Measurements from ENCODE around the gene CYP3A5.
"Not testable (repeated sequence)": the region's sequence is repeated elsewhere in the genome, so short reads cannot be mapped to it uniquely, and the experiment has no call there.

Gene CYP3A5

GRCh38 chr7:99679400-99680191 lies at the start of gene CYP3A5:
CYP3A5 (minus strand) TSS chr7:99679996; CDS start chr7:99679896, 100 bp downstream.
- DNase-seq (ENCODE audit: low read depth): no peak

- DNase-seq (ENCODE audit: low read depth): no peak
Observed at GRCh38 chr7:99728615-99729014, 48.8 kb upstream of the CYP3A5 start.

- DNase-seq (ENCODE audit: low read depth): not testable (repeated sequence)
Observed at GRCh38 chr7:99723201-99723600, 43.4 kb upstream of the CYP3A5 start.

- no peak for DNase-seq (ENCODE audit: low read depth)
Observed at GRCh38 chr7:99720800-99721595, 41.2 kb upstream of the CYP3A5 start.

GRCh38 chr7:99719996-99720769 lies 40.4 kb upstream of the CYP3A5 start:
- DNase-seq (ENCODE audit: low read depth): no peak

- DNase-seq (ENCODE audit: low read depth): no peak
Observed at GRCh38 chr7:99713995-99714570, 34.3 kb upstream of the CYP3A5 start.

- DNase-seq (ENCODE audit: low read depth): no peak
Observed at GRCh38 chr7:99709838-99710578, 30.2 kb upstream of the CYP3A5 start.

- DNase-seq (ENCODE audit: low read depth): no peak
Observed at GRCh38 chr7:99709260-99709659, 29.5 kb upstream of the CYP3A5 start.

GRCh38 chr7:99707096-99707495 lies 27.3 kb upstream of the CYP3A5 start:
- peak; percentile 49 for DNase-seq (ENCODE audit: low read depth)

GRCh38 chr7:99699946-99700345 lies 20.1 kb upstream of the CYP3A5 start:
- DNase-seq (ENCODE audit: low read depth): no peak

- DNase-seq (ENCODE audit: low read depth): not testable (repeated sequence)
Observed at GRCh38 chr7:99698867-99699730, 19.3 kb upstream of the CYP3A5 start.

- DNase-seq (ENCODE audit: low read depth): no peak
Observed at GRCh38 chr7:99694912-99695304, 15.1 kb upstream of the CYP3A5 start.

GRCh38 chr7:99694201-99694911 lies 14.6 kb upstream of the CYP3A5 start:
- DNase-seq (ENCODE audit: low read depth): no peak

GRCh38 chr7:99693427-99694200 lies 13.8 kb upstream of the CYP3A5 start:
- no peak for DNase-seq (ENCODE audit: low read depth)

GRCh38 chr7:99693100-99693426 lies 13.3 kb upstream of the CYP3A5 start:
- DNase-seq (ENCODE audit: low read depth): no peak

- not testable (repeated sequence) for DNase-seq (ENCODE audit: low read depth)
Observed at GRCh38 chr7:99692563-99692962, 12.8 kb upstream of the CYP3A5 start.

- DNase-seq (ENCODE audit: low read depth): not testable (repeated sequence)
Observed at GRCh38 chr7:99691658-99692057, 11.9 kb upstream of the CYP3A5 start.

- not testable (repeated sequence) for DNase-seq (ENCODE audit: low read depth)
Observed at GRCh38 chr7:99690918-99691317, 11.1 kb upstream of the CYP3A5 start.
